ENCODE measurements around the gene BAAT.

- TF ChIP-seq GATA3 (IDR thresholded peaks at IDR 0.05; ENCODE audit: low read depth, low read length) (no peak), GATA2 (IDR thresholded peaks at IDR 0.05; ENCODE audit: low read depth, low read length) (no peak)
Measured at GRCh38 chr9:101381118-101381517, 3.7 kb downstream of the BAAT start.
